Central memory CD8-positive, alpha-beta T cell (primary cell): ENCODE data around the gene NTRK3.
"Not testable (repeated sequence)": the region's sequence is repeated elsewhere in the genome, so short reads cannot be mapped to it uniquely, and the experiment has no call there.

Experiments
- ATAC-seq: fragments of 150-1000 bp; cut with Tn5 transposase; replicated peaks from 2 replicates; pipeline ENCODE4 v1.10.0; 2022; ENCODE audit warnings: mild to moderate bottlenecking, moderate FRiP score, moderate number of reproducible peaks; ENCODE audit not compliant: poor library complexity, severe bottlenecking; ENCODE audit errors: extremely low read depth
- DNase-seq, 2 donors: peaks; one replicate each; pipeline ENCODE4 v3.0.0; 2021; ENCODE audit warnings: low spot score in 2 of 2
- H3K27ac Mint-ChIP-seq: one replicate; pipeline ENCODE4 v1.8.0; 2022; ENCODE audit warnings: low read depth, mild to moderate bottlenecking, moderate library complexity, mixed read lengths
- H3K27me3 Mint-ChIP-seq: one replicate; pipeline ENCODE4 v1.8.0; 2022; ENCODE audit warnings: mixed read lengths
- H3K36me3 Mint-ChIP-seq: one replicate; pipeline ENCODE4 v1.8.0; 2022; ENCODE audit warnings: mild to moderate bottlenecking, moderate library complexity, mixed read lengths; ENCODE audit not compliant: insufficient read depth
- H3K4me1 Mint-ChIP-seq: one replicate; pipeline ENCODE4 v1.8.0; 2022; ENCODE audit warnings: mixed read lengths
- H3K4me3 Mint-ChIP-seq: one replicate; pipeline ENCODE4 v1.8.0; 2022; ENCODE audit warnings: mild to moderate bottlenecking, moderate library complexity, mixed read lengths
- H3K9me3 Mint-ChIP-seq: one replicate; pipeline ENCODE4 v1.8.0; 2022; ENCODE audit warnings: mixed read lengths

Gene NTRK3

GRCh38 chr15:88083811-88084760 lies 172.5 kb downstream of the NTRK3 start:
- DNase-seq, result no peak
- no peak for ATAC-seq
- Mint-ChIP-seq H3K36me3 (no peaks in the 10 kb centered on the region), H3K4me3 (no peak overlapping the region), H3K9me3 (no peaks in the 10 kb centered on the region), H3K27ac (no peak overlapping the region), H3K4me1 (no peaks in the 10 kb centered on the region), H3K27me3 (peaks cover 12% of the 10 kb centered on the region)

- Mint-ChIP-seq H3K27me3 (peaks cover 12% of the 10 kb centered on the region), H3K4me3 (no peak overlapping the region), H3K9me3 (no peaks in the 10 kb centered on the region), H3K36me3 (no peaks in the 10 kb centered on the region), H3K27ac (no peak overlapping the region), H3K4me1 (no peaks in the 10 kb centered on the region)
- ATAC-seq (no peak), DNase-seq (no peak)
Observed at GRCh38 chr15:88080616-88081015, 175.9 kb downstream of the NTRK3 start.

- Mint-ChIP-seq H3K4me3 (no peak overlapping the region), H3K4me1 (no peaks in the 10 kb centered on the region), H3K27me3 (peaks cover 12% of the 10 kb centered on the region), H3K36me3 (no peaks in the 10 kb centered on the region), H3K27ac (no peak overlapping the region), H3K9me3 (no peaks in the 10 kb centered on the region)
- DNase-seq (no peak), ATAC-seq (no peak)
Observed at GRCh38 chr15:88077296-88078020, 179.1 kb downstream of the NTRK3 start.

GRCh38 chr15:88076328-88076727 lies 180.2 kb downstream of the NTRK3 start:
- Mint-ChIP-seq H3K27ac (no peak overlapping the region), H3K27me3 (peaks cover under 1% of the 10 kb centered on the region), H3K4me1 (no peaks in the 10 kb centered on the region), H3K36me3 (no peaks in the 10 kb centered on the region), H3K4me3 (no peak overlapping the region), H3K9me3 (no peaks in the 10 kb centered on the region)
- ATAC-seq, result no peak
- no peak for DNase-seq

DNA sequence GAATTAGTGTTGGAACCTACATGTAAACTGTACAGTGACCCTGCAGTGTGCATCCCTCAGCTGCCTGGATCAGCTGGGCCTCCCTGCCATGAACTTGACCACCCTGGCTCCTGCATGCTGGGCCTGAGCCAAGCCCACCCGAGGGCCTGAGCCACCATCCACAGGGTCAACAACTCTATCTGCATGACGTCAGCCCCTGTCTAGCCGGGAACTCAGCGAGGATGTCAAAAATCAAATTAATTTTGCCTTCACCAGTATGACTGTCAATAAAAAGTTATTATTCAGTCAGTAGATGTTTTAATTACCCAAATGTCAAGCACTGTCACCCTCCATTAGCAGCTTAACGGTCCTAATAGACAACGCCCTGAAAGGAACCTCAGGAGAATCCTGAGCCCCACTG lies 181.4 kb downstream of the NTRK3 start:
- H3K27me3 Mint-ChIP-seq, result no peaks in the 10 kb centered on the region
- no peaks in the 10 kb centered on the region for H3K36me3 Mint-ChIP-seq
- H3K27ac Mint-ChIP-seq, result no peak overlapping the region
- DNase-seq (no peak), ATAC-seq (no peak)
- H3K9me3 Mint-ChIP-seq, result no peaks in the 10 kb centered on the region
- H3K4me1 Mint-ChIP-seq, result no peaks in the 10 kb centered on the region
- no peak overlapping the region for H3K4me3 Mint-ChIP-seq

DNA sequence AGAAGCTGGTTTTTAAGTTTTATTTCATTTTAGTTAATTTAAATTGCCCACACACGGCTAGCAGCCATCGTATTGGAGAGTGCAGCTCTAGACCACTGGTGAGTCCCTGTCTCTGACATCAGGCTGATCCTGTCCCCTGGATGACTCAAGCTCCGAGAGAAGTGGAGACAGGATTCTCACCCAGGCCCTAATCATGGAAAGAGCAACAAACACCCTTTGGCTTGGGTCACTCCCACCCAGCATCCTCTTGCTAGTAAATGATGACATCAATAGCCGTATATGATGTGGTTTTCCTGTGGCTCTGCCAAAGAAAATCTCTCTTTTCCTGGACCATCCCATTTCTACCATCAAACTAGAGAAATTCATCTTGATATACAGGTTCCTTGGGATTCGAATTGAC lies 182.2 kb downstream of the NTRK3 start:
- no peak for ATAC-seq
- no peak for DNase-seq
- no peaks in the 10 kb centered on the region for H3K4me1 Mint-ChIP-seq
- no peak overlapping the region for H3K27ac Mint-ChIP-seq
- no peaks in the 10 kb centered on the region for H3K9me3 Mint-ChIP-seq
- no peak overlapping the region for H3K4me3 Mint-ChIP-seq
- no peaks in the 10 kb centered on the region for H3K36me3 Mint-ChIP-seq
- no peaks in the 10 kb centered on the region for H3K27me3 Mint-ChIP-seq

GRCh38 chr15:88073391-88073691 lies 183.2 kb downstream of the NTRK3 start:
- ATAC-seq, result no peak

DNA sequence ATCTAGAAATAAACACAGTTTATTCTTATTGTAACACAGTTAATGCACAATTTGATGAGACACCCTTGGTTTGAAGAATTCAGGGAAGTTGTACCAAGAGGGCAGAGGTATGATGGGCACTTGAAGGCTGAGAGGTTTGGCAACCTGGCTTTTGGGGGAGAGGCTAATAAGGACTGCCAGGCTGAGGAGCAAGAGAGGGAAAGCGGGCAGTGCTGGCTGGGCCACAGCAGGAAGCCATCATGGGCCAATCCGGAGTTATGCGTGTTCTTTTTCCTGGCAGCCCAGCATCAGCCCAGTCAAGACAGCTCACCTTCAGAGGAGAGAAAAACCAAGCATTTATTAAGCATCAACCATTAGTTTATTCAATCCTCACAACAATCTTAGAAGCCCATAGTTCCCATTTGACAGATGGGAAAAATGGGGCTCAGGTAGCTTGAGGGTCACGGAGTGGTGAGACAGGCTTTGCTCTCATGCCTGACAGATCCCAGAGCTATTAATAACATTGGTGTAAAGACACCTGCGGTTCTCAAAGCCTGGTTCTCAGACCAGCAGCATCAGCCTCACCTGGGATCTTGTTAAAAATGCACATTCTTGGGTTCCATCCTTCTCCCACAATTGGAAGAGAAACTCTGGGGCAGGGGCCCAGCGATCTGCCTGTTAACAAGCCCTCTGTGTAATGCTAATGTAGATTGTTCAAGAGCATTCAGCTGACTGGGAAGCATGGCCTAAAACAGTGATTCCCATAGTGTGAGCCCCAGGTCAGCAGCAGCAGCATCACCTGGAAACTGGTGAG lies 183.7 kb downstream of the NTRK3 start:
- Mint-ChIP-seq H3K27me3 (no peaks in the 10 kb centered on the region), H3K9me3 (no peaks in the 10 kb centered on the region), H3K36me3 (no peaks in the 10 kb centered on the region), H3K4me3 (no peak overlapping the region), H3K4me1 (no peaks in the 10 kb centered on the region), H3K27ac (no peak overlapping the region)
- ATAC-seq, result no peak
- DNase-seq, result no peak

More at GRCh38 chr15:88073391-88073691, 183.2 kb downstream of the NTRK3 start:
- Mint-ChIP-seq H3K4me3 (no peak overlapping the region), H3K27me3 (no peaks in the 10 kb centered on the region), H3K9me3 (no peaks in the 10 kb centered on the region), H3K27ac (no peak overlapping the region), H3K36me3 (no peaks in the 10 kb centered on the region), H3K4me1 (no peaks in the 10 kb centered on the region)
- no peak for DNase-seq

- not testable (repeated sequence) for DNase-seq, H3K9me3 Mint-ChIP-seq, H3K4me1 Mint-ChIP-seq, H3K4me3 Mint-ChIP-seq, H3K27me3 Mint-ChIP-seq, H3K36me3 Mint-ChIP-seq, H3K27ac Mint-ChIP-seq, ATAC-seq
Observed at GRCh38 chr15:88072133-88072532, 184.4 kb downstream of the NTRK3 start.

- Mint-ChIP-seq H3K9me3 (no peaks in the 10 kb centered on the region), H3K4me3 (no peak overlapping the region), H3K4me1 (no peaks in the 10 kb centered on the region), H3K27me3 (no peaks in the 10 kb centered on the region), H3K27ac (no peak overlapping the region), H3K36me3 (no peaks in the 10 kb centered on the region)
- DNase-seq (no peak), ATAC-seq (no peak)
Observed at GRCh38 chr15:88071141-88071540, 185.4 kb downstream of the NTRK3 start.

GRCh38 chr15:88069561-88069960 lies 187.0 kb downstream of the NTRK3 start:
- no peak overlapping the region for H3K27ac Mint-ChIP-seq
- ATAC-seq (no peak), DNase-seq (no peak)
- no peaks in the 10 kb centered on the region for H3K36me3 Mint-ChIP-seq
- no peaks in the 10 kb centered on the region for H3K27me3 Mint-ChIP-seq
- no peaks in the 10 kb centered on the region for H3K4me1 Mint-ChIP-seq
- no peak overlapping the region for H3K4me3 Mint-ChIP-seq
- no peaks in the 10 kb centered on the region for H3K9me3 Mint-ChIP-seq

- Mint-ChIP-seq H3K27ac (no peak overlapping the region), H3K27me3 (no peaks in the 10 kb centered on the region), H3K9me3 (no peaks in the 10 kb centered on the region), H3K36me3 (no peaks in the 10 kb centered on the region), H3K4me3 (no peak overlapping the region), H3K4me1 (no peaks in the 10 kb centered on the region)
- DNase-seq (no peak), ATAC-seq (no peak)
Observed at GRCh38 chr15:88067331-88067685, 189.2 kb downstream of the NTRK3 start.
